HEK293 (cell line): ENCODE measurements around the gene KLHL22.

ENCODE experiments used
- FEZF1 ChIP-seq: fragments of 450-650 bp; formaldehyde crosslinking; IDR thresholded peaks from 2 replicates; pipeline ENCODE4 v1.5.1; 2016; ENCODE audit warnings: missing biosample characterization, missing genetic modification characterization
- GLIS1 ChIP-seq: fragments of 450-650 bp; formaldehyde crosslinking; IDR thresholded peaks from 2 replicates; pipeline ENCODE4 v1.5.1; 2016; ENCODE audit warnings: missing biosample characterization, missing genetic modification characterization
- GLIS2 ChIP-seq: fragments of 450-650 bp; formaldehyde crosslinking; IDR thresholded peaks from 2 replicates; pipeline ENCODE4 v1.5.1; 2016; ENCODE audit warnings: missing biosample characterization, missing genetic modification characterization
- MYNN ChIP-seq: fragments of 450-650 bp; formaldehyde crosslinking; IDR thresholded peaks from 2 replicates; pipeline ENCODE4 v1.5.1; 2016; ENCODE audit warnings: missing biosample characterization, missing genetic modification characterization, borderline replicate concordance
- SP7 ChIP-seq: fragments of 450-650 bp; formaldehyde crosslinking; IDR thresholded peaks from 2 replicates; pipeline ENCODE4 v1.5.1; 2016; ENCODE audit warnings: missing biosample characterization, missing genetic modification characterization
- TCF7L2 ChIP-seq: IDR thresholded peaks from 2 replicates; pipeline ENCODE4 v1.6.1; 2011; ENCODE audit warnings: low read depth, mild to moderate bottlenecking, inconsistent platforms, low read length, moderate library complexity, borderline replicate concordance
- TRIM28 ChIP-seq: IDR thresholded peaks from 2 replicates; pipeline ENCODE4 v1.6.1; 2011; ENCODE audit warnings: low read length, control low read depth, borderline replicate concordance
- ZBTB20 ChIP-seq: fragments of 450-650 bp; formaldehyde crosslinking; IDR thresholded peaks from 2 replicates; pipeline ENCODE4 v1.5.1; 2016; ENCODE audit warnings: missing biosample characterization, missing genetic modification characterization
- ZBTB48 ChIP-seq: fragments of 450-650 bp; formaldehyde crosslinking; IDR thresholded peaks from 2 replicates; pipeline ENCODE4 v1.5.1; 2016; ENCODE audit warnings: missing biosample characterization, missing genetic modification characterization
- ZEB2 ChIP-seq: fragments of 450-650 bp; formaldehyde crosslinking; IDR thresholded peaks from 2 replicates; pipeline ENCODE4 v1.5.1; 2016; ENCODE audit warnings: missing biosample characterization, missing genetic modification characterization
- ZNF112 ChIP-seq: fragments of 450-650 bp; formaldehyde crosslinking; IDR thresholded peaks from 2 replicates; pipeline ENCODE4 v1.5.0; 2017; ENCODE audit warnings: missing biosample characterization, missing genetic modification characterization
- ZNF114 ChIP-seq: fragments of 450-650 bp; formaldehyde crosslinking; IDR thresholded peaks from 2 replicates; pipeline ENCODE4 v1.5.0; 2017; ENCODE audit warnings: missing biosample characterization, missing genetic modification characterization
- ZNF221 ChIP-seq: fragments of 450-650 bp; formaldehyde crosslinking; IDR thresholded peaks from 2 replicates; pipeline ENCODE4 v1.5.1; 2017; ENCODE audit warnings: missing biosample characterization, missing genetic modification characterization, borderline replicate concordance
- ZNF274 ChIP-seq, 2 experiments: fragments of 200-500 bp in 1 of 2; fragments of 450-650 bp in 1 of 2; sonication (Bioruptor generic) in 1 of 2; formaldehyde crosslinking in 1 of 2; IDR thresholded peaks; 2 replicates each; pipeline versions ENCODE4 v1.5.1 to v1.6.1; 2014 to 2016; ENCODE audit warnings: borderline replicate concordance in 1 of 2, inconsistent platforms in 1 of 2, low read length in 1 of 2, missing biosample characterization in 1 of 2, missing genetic modification characterization in 1 of 2
- ZNF366 ChIP-seq: fragments of 450-650 bp; formaldehyde crosslinking; conservative IDR thresholded peaks from 2 replicates; pipeline ENCODE4 v1.5.1; 2016; ENCODE audit warnings: missing biosample characterization, missing genetic modification characterization
- ZNF416 ChIP-seq: fragments of 450-650 bp; formaldehyde crosslinking; IDR thresholded peaks from 2 replicates; pipeline ENCODE4 v1.5.1; 2016; ENCODE audit warnings: missing biosample characterization, missing genetic modification characterization
- ZNF48 ChIP-seq: fragments of 450-650 bp; formaldehyde crosslinking; IDR thresholded peaks from 2 replicates; pipeline ENCODE4 v1.5.1; 2016; ENCODE audit warnings: missing biosample characterization, missing genetic modification characterization
- ZNF610 ChIP-seq: fragments of 450-650 bp; formaldehyde crosslinking; IDR thresholded peaks from 2 replicates; pipeline ENCODE4 v1.5.1; 2016; ENCODE audit warnings: missing biosample characterization, missing genetic modification characterization, borderline replicate concordance
- ZNF623 ChIP-seq: fragments of 450-650 bp; formaldehyde crosslinking; IDR thresholded peaks from 2 replicates; pipeline ENCODE4 v1.5.1; 2016; ENCODE audit warnings: missing biosample characterization, missing genetic modification characterization
- ZNF626 ChIP-seq: fragments of 450-650 bp; sonication (Bioruptor Pico); formaldehyde crosslinking; IDR thresholded peaks from 2 replicates; pipeline ENCODE4 v1.5.1; 2018; ENCODE audit warnings: missing biosample characterization, missing genetic modification characterization, inconsistent platforms
- ZNF776 ChIP-seq: fragments of 450-650 bp; formaldehyde crosslinking; IDR thresholded peaks from 2 replicates; pipeline ENCODE4 v1.5.0; 2017; ENCODE audit warnings: missing biosample characterization, missing genetic modification characterization, borderline replicate concordance
- ZNF777 ChIP-seq: fragments of 450-650 bp; formaldehyde crosslinking; IDR thresholded peaks from 2 replicates; pipeline ENCODE4 v1.5.1; 2017; ENCODE audit warnings: missing biosample characterization, missing genetic modification characterization, borderline replicate concordance
- ZNF837 ChIP-seq: fragments of 450-650 bp; formaldehyde crosslinking; IDR thresholded peaks from 2 replicates; pipeline ENCODE4 v1.5.1; 2016; ENCODE audit warnings: missing biosample characterization, missing genetic modification characterization
- ZSCAN30 ChIP-seq: fragments of 450-650 bp; IDR thresholded peaks from 2 replicates; pipeline ENCODE4 v1.5.1; 2018; ENCODE audit warnings: missing biosample characterization, mild to moderate bottlenecking, missing genetic modification characterization, moderate library complexity
- TF ChIP-seq, protein P1 (sequence below): fragments of 450-650 bp; formaldehyde crosslinking; IDR thresholded peaks from 2 replicates; pipeline ENCODE4 v1.5.1; 2016; ENCODE audit warnings: missing biosample characterization, missing genetic modification characterization, borderline replicate concordance
- TF ChIP-seq, protein P2 (sequence below): fragments of 450-650 bp; formaldehyde crosslinking; IDR thresholded peaks from 2 replicates; pipeline ENCODE4 v1.5.1; 2016; ENCODE audit warnings: missing biosample characterization, missing genetic modification characterization, borderline replicate concordance
- TF ChIP-seq, protein P3 (sequence below): fragments of 450-650 bp; formaldehyde crosslinking; IDR thresholded peaks from 2 replicates; pipeline ENCODE4 v1.5.1; 2016; ENCODE audit warnings: missing biosample characterization, missing genetic modification characterization, low read depth
- TF ChIP-seq, protein P4 (sequence below): fragments of 450-650 bp; formaldehyde crosslinking; IDR thresholded peaks from 2 replicates; pipeline ENCODE4 v1.5.1; 2016; ENCODE audit warnings: missing biosample characterization, missing genetic modification characterization

Gene KLHL22

DNA sequence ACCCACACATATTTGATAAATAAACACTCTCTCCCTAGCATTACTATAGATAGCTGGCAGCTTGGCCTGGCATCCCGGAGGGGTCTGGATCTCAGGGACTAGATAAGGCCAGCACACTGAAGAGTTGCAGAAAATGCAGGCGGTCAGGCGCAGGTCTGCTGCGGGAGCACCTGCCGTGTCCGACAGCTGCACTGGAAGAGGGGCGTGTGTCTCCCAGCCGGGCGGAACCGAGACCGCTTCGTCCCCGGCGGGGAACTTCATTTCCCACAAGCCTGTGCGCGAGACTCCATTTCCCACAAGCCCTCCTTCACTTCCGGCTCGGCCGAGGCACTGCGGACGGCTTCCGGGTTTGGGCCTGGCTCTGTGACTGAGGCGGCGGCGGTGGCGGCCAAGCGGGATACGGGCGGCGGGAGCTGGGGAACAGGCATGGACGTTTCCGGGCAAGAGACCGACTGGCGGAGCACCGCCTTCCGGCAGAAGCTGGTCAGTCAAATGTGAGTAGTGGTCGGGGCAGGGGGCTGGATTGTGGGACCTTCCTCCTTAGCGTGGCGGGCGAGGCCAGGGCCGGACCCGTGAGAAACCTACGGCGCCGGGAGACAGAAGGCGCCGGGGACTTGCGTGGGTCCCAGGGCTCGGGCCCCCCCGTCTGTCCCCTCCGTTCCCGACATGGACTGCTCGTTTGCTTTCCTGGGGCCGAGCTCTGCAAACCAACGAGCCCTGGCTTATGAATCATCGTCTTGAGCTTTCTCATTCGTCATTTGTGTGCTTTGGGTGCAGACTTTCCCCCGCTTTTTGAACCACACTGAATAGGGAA, 11.9 kb upstream of the KLHL22 start, which contains the start of gene MED15 (continued):
- TF ChIP-seq ZNF610 (tag by site-specific recombination): 0 out of 2 replicates have a peak, but pooled peaks have one; percentile 40
- TF ChIP-seq ZEB2 (tag by site-specific recombination): peak; percentile 54
- TF ChIP-seq TCF7L2: no peak
- peak; percentile 60; the same call in 1 of the 2 replicates for TF ChIP-seq GLIS2 (tag by site-specific recombination)
- no peak for TF ChIP-seq ZNF112 (tag by site-specific recombination)
- TF ChIP-seq, protein P1, sequence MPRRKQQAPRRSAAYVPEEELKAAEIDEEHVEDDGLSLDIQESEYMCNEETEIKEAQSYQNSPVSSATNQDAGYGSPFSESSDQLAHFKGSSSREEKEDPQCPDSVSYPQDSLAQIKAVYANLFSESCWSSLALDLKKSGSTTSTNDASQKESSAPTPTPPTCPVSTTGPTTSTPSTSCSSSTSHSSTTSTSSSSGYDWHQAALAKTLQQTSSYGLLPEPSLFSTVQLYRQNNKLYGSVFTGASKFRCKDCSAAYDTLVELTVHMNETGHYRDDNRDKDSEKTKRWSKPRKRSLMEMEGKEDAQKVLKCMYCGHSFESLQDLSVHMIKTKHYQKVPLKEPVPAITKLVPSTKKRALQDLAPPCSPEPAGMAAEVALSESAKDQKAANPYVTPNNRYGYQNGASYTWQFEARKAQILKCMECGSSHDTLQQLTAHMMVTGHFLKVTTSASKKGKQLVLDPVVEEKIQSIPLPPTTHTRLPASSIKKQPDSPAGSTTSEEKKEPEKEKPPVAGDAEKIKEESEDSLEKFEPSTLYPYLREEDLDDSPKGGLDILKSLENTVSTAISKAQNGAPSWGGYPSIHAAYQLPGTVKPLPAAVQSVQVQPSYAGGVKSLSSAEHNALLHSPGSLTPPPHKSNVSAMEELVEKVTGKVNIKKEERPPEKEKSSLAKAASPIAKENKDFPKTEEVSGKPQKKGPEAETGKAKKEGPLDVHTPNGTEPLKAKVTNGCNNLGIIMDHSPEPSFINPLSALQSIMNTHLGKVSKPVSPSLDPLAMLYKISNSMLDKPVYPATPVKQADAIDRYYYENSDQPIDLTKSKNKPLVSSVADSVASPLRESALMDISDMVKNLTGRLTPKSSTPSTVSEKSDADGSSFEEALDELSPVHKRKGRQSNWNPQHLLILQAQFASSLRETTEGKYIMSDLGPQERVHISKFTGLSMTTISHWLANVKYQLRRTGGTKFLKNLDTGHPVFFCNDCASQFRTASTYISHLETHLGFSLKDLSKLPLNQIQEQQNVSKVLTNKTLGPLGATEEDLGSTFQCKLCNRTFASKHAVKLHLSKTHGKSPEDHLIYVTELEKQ (tag by site-specific recombination): 0 out of 2 replicates have a peak, but pooled peaks have one; percentile 45
- TF ChIP-seq ZBTB20 (tag by site-specific recombination): peak; percentile 87
- no peak for TF ChIP-seq ZSCAN30
- no peak for TF ChIP-seq ZNF837 (tag by site-specific recombination)
- no peak for TF ChIP-seq ZNF777 (tag by site-specific recombination)
- TF ChIP-seq ZNF623 (tag by site-specific recombination): peak; percentile 9; the same call in 1 of the 2 replicates
- TF ChIP-seq ZNF114 (tag by site-specific recombination): no peak
- TF ChIP-seq SP7 (tag by site-specific recombination): peak; percentile 82
- no peak for TF ChIP-seq ZNF221 (tag by site-specific recombination)
- no peak for TF ChIP-seq ZNF626 (tag by site-specific recombination)
- no peak for TF ChIP-seq MYNN (tag by site-specific recombination)
- TF ChIP-seq, protein P2, sequence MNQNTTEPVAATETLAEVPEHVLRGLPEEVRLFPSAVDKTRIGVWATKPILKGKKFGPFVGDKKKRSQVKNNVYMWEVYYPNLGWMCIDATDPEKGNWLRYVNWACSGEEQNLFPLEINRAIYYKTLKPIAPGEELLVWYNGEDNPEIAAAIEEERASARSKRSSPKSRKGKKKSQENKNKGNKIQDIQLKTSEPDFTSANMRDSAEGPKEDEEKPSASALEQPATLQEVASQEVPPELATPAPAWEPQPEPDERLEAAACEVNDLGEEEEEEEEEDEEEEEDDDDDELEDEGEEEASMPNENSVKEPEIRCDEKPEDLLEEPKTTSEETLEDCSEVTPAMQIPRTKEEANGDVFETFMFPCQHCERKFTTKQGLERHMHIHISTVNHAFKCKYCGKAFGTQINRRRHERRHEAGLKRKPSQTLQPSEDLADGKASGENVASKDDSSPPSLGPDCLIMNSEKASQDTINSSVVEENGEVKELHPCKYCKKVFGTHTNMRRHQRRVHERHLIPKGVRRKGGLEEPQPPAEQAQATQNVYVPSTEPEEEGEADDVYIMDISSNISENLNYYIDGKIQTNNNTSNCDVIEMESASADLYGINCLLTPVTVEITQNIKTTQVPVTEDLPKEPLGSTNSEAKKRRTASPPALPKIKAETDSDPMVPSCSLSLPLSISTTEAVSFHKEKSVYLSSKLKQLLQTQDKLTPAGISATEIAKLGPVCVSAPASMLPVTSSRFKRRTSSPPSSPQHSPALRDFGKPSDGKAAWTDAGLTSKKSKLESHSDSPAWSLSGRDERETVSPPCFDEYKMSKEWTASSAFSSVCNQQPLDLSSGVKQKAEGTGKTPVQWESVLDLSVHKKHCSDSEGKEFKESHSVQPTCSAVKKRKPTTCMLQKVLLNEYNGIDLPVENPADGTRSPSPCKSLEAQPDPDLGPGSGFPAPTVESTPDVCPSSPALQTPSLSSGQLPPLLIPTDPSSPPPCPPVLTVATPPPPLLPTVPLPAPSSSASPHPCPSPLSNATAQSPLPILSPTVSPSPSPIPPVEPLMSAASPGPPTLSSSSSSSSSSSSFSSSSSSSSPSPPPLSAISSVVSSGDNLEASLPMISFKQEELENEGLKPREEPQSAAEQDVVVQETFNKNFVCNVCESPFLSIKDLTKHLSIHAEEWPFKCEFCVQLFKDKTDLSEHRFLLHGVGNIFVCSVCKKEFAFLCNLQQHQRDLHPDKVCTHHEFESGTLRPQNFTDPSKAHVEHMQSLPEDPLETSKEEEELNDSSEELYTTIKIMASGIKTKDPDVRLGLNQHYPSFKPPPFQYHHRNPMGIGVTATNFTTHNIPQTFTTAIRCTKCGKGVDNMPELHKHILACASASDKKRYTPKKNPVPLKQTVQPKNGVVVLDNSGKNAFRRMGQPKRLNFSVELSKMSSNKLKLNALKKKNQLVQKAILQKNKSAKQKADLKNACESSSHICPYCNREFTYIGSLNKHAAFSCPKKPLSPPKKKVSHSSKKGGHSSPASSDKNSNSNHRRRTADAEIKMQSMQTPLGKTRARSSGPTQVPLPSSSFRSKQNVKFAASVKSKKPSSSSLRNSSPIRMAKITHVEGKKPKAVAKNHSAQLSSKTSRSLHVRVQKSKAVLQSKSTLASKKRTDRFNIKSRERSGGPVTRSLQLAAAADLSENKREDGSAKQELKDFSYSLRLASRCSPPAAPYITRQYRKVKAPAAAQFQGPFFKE (tag by site-specific recombination): no peak
- no peak for TF ChIP-seq FEZF1 (tag by site-specific recombination)
- TF ChIP-seq ZNF416 (tag by site-specific recombination): no peak
- TF ChIP-seq, protein P3, sequence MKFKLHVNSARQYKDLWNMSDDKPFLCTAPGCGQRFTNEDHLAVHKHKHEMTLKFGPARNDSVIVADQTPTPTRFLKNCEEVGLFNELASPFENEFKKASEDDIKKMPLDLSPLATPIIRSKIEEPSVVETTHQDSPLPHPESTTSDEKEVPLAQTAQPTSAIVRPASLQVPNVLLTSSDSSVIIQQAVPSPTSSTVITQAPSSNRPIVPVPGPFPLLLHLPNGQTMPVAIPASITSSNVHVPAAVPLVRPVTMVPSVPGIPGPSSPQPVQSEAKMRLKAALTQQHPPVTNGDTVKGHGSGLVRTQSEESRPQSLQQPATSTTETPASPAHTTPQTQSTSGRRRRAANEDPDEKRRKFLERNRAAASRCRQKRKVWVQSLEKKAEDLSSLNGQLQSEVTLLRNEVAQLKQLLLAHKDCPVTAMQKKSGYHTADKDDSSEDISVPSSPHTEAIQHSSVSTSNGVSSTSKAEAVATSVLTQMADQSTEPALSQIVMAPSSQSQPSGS (tag by site-specific recombination): no peak
- TF ChIP-seq ZNF274 (IDR thresholded peaks at IDR 0.05; ENCODE audit: low read length): no peak
- no peak for TF ChIP-seq ZNF274 (tag by site-specific recombination; IDR thresholded peaks at IDR 0.05; ENCODE audit: borderline replicate concordance)
- no peak for TF ChIP-seq TRIM28
- TF ChIP-seq ZNF776 (tag by site-specific recombination): no peak
- TF ChIP-seq ZNF366 (tag by site-specific recombination): no peak
- peak; percentile 38 for TF ChIP-seq GLIS1 (tag by site-specific recombination)
- no peak for TF ChIP-seq ZNF48 (tag by site-specific recombination)
- TF ChIP-seq ZBTB48: 0 out of 2 replicates have a peak, but pooled peaks have one; percentile 15
- TF ChIP-seq, protein P4, sequence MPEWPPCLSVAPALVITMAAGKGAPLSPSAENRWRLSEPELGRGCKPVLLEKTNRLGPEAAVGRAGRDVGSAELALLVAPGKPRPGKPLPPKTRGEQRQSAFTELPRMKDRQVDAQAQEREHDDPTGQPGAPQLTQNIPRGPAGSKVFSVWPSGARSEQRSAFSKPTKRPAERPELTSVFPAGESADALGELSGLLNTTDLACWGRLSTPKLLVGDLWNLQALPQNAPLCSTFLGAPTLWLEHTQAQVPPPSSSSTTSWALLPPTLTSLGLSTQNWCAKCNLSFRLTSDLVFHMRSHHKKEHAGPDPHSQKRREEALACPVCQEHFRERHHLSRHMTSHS (tag by site-specific recombination): no peak
